KOPT-K1 (cell line): ENCODE measurements around the gene BCAS3.

Source experiments
- H3K27ac ChIP-seq: fragments of 200-600 bp; sonication (generic); 2 replicates; pipeline ENCODE4 v1.5.1; 2016; ENCODE audit warnings: antibody characterized with exemption, mild to moderate bottlenecking, low read depth, low read length; ENCODE audit not compliant: poor library complexity, severe bottlenecking
- H3K36me3 ChIP-seq: fragments of 200-600 bp; sonication (generic); 2 replicates; pipeline ENCODE4 v1.5.1; 2017; ENCODE audit warnings: antibody characterized with exemption, mild to moderate bottlenecking, low read length, moderate library complexity; ENCODE audit not compliant: insufficient read depth
- H3K9me3 ChIP-seq: fragments of 200-600 bp; sonication (generic); 2 replicates; pipeline ENCODE4 v1.5.1; 2017; ENCODE audit warnings: antibody characterized with exemption, low read length, mild to moderate bottlenecking; ENCODE audit not compliant: insufficient read depth, poor library complexity, severe bottlenecking

The BCAS3 gene

DNA sequence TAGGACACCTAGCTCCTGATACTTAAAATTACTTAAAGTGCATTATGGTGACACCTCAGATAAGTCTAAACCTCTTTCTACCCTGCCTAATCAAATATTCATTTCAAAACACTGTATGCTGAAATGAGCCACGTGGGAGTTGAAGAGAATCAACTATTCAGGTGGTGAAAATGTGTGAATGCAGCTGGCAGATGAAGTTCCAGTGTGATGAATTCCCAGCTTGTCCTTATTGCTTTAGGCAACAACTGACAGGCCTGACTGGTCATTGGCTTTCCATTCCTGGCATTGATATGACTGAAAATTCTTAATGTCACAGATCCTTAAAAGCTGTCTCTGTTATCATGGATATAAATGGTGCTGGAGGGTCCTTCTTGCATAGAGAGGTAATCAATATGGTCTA is 420.1 kb downstream of the BCAS3 start:
- Histone ChIP-seq H3K9me3 (peaks cover 6% of the 10 kb centered on the region), H3K36me3 (no peaks in the 10 kb centered on the region)

DNA sequence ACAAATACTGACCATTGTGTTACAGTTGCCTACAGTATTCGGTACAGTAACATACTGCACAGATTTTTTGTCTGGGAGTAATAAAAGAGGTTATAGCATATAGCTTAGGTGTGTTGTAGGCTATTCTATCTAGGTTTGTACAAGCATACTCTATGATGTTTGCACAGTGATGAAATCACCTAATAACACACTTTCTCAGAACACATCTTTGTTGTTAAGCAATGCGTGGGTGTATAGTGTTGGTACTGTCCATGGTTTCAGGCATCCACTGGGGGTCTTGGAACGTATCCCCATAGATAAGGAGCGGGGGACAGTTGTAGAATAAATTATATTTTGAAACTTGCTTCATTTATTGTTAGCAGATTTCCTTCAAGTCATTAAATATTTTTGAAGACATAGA is 428.7 kb downstream of the BCAS3 start:
- Histone ChIP-seq H3K36me3 (no peaks in the 10 kb centered on the region), H3K27ac (no peak overlapping the region), H3K9me3 (no peaks in the 10 kb centered on the region)

More for the DNA sequence above, 420.1 kb downstream of the BCAS3 start:
- no peak overlapping the region for H3K27ac ChIP-seq

DNA sequence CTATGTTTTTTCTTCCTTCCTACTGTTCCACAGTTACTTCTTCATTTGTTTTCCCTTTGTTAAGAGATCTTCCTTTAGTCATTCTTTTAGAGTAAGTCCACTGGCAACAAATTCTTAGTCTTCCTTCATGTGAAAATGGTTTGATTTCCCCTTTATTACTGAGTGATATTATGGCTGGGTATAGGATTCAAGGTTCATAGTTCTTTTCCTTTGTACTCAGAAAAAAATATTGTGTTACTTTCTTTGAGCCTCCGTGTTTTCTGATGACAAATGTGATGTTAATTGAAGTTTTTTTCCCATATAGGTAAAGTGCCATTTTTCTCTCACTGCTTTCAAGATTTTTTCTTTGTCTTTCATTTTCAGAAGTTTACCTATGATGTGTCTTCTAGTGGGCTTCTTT is 438.9 kb downstream of the BCAS3 start:
- H3K27ac ChIP-seq = no peak overlapping the region
- no peaks in the 10 kb centered on the region for H3K36me3 ChIP-seq

DNA sequence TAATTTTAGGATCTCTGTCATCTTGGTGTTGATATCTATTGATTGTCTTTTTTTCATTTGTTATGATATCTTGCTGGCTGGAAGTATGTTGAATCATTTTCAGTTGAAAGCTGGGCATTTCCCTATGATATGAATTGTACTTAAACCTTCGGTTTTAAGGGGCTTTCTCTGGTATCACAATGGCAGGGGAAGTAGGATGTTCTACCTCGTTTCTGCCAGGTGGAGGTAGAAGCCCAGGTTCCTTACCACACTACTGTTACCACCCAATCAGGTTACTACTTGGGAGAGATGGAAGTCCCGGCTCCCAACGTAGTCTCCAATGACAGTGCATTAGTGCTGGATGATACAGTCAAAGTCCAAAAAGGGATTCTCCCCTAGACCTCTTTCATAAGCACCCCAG is 440.3 kb downstream of the BCAS3 start:
- no peak overlapping the region for H3K27ac ChIP-seq
- peaks cover 13% of the 10 kb centered on the region for H3K9me3 ChIP-seq
- H3K36me3 ChIP-seq = no peaks in the 10 kb centered on the region

More for the DNA sequence above, 438.9 kb downstream of the BCAS3 start:
- peaks cover 13% of the 10 kb centered on the region for H3K9me3 ChIP-seq

DNA sequence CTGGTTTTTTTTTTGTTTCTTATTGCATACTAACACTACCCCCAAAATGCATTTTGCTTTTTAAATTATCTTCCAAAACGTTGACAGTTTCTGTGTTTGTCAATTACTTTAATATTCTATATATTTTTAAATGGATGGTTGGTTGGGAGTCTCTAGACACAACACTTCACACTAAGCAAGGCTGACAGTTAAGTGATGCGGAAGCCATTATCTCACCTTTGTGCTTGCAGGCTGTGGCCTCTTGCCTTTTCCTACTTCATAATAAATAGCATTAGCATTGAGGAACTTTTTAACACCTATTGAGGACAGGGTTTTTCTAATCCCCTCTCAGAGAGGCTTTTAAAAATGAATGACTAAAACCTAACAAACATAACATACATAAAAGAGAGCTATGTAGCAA is 441.2 kb downstream of the BCAS3 start:
- Histone ChIP-seq H3K9me3 (peaks cover 13% of the 10 kb centered on the region), H3K27ac (no peak overlapping the region), H3K36me3 (no peaks in the 10 kb centered on the region)

DNA sequence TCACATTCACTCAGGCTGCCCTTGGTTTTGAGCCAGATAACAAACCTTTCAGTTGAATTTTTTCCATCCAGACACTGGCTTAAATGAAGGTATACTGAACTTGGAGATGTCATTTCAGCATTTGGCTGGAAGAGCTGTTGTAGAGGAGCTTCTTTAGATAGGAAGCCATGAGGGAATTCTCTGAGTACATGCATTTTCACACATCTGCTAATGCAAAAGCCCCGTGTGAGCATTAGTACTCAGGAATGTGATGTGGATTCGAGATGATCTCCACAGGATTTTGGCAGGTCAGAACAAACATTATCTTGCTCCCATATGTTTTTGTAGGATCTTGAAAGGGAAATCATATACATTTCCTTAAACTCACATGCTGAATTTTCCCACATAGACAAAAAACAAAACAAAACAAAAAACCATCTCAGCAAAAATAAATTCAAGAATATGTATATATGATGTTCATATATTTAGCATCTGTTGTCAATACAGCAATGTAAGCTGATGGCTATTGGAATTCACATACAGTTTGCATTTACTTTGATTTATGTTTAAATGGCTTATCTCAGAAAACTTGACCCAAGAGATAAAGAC is 444.8 kb downstream of the BCAS3 start:
- no peak overlapping the region for H3K27ac ChIP-seq
- H3K9me3 ChIP-seq = peaks cover under 1% of the 10 kb centered on the region
- H3K36me3 ChIP-seq = no peaks in the 10 kb centered on the region

DNA sequence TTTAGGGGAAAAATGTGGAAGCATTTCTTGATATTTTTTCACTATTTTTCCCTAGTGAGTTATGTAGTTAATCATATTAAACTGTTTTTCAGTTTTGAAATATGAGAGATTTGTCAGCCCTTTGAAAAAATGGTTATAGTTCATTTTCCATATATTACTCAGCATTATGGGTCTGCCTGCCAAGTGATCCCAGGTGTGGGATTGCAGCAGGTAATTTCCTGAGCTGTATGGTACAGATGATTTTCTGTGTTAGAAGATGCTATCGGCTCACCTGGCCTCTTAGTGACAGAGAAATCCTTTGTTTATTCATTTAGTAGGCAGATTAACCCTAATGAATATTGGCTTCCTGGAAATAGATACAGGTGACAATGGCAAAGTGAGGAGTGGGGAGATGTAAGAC is 446.9 kb downstream of the BCAS3 start:
- no peaks in the 10 kb centered on the region for H3K36me3 ChIP-seq
- no peak overlapping the region for H3K27ac ChIP-seq
- no peaks in the 10 kb centered on the region for H3K9me3 ChIP-seq

DNA sequence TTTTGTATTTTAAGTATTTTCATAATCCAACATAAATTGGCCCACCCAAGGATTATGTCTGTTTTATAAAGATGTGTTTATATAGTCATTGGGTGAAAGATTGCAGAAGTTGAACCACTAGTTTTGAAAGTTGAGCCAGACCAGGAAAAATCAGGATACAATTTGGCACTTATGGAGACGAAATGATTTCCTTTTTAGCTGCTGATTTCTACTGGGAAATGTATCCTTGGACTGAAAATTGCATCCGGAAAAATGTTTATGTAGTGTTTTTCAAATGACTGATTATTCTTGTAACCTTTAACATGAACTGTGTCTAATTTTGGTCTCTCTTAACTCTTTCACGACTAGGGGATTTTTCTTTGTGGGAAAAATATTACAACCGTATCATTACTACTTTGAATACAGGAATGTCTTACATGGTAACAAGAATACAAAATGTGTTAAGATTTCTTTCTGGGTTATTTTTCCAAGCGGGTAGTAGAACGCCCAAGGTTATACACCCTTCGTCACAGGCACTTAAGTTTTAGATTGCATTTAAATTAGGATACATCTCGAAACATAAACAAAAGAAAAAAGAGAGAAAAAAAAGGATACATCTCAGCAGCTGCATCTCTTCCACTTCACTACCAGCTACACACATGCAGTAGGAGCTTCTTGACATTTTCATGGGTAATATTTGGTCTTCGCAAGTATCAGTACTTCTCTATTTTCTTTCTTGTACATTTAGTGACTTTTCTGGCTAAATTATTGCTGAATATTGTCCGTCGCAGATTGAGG is 449.0 kb downstream of the BCAS3 start:
- Histone ChIP-seq H3K9me3 (no peaks in the 10 kb centered on the region), H3K27ac (no peak overlapping the region), H3K36me3 (no peaks in the 10 kb centered on the region)

DNA sequence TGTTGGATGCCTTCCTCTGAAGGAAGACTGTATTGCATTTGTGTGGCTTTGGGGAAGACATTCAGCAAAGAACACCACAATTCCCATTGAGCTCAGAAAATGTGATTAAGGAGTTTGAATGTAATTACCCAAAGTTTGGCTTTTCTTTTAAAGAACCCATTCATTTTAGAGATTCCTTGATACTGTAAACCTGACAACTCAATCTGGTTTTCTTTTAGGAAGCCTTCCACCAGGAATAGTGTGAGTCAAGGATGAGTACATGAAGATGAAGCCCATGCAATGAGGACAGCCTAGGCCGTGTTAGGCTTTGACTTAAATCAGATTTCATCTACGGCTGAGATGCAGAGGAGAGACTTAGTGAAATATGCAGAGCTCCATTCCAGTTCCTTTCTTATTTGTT is 450.3 kb downstream of the BCAS3 start:
- no peaks in the 10 kb centered on the region for H3K9me3 ChIP-seq
- no peak overlapping the region for H3K27ac ChIP-seq
- H3K36me3 ChIP-seq = no peaks in the 10 kb centered on the region

DNA sequence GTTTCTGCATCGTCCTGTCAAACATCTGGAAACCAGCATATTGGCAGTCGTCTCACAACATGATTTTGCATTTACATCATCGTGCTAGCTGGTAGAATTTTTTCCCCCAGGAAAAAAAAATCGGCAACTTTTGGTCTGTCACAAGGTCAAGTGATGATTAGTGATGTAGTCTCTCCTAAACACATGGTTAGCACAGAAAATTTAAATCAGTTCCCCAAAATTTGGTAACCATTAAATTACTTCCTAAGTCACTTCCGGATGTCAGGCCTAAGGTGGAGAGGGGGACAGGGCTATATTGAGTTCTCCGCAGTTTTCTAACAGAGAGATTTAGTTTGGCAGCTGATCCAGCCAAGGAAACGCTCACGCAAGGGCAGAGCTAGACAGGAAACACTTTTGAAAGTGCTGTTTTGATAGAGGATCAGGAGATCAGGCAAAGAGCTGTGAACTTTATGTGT is 451.0 kb downstream of the BCAS3 start:
- Histone ChIP-seq H3K27ac (no peak overlapping the region), H3K36me3 (no peaks in the 10 kb centered on the region), H3K9me3 (no peaks in the 10 kb centered on the region)

DNA sequence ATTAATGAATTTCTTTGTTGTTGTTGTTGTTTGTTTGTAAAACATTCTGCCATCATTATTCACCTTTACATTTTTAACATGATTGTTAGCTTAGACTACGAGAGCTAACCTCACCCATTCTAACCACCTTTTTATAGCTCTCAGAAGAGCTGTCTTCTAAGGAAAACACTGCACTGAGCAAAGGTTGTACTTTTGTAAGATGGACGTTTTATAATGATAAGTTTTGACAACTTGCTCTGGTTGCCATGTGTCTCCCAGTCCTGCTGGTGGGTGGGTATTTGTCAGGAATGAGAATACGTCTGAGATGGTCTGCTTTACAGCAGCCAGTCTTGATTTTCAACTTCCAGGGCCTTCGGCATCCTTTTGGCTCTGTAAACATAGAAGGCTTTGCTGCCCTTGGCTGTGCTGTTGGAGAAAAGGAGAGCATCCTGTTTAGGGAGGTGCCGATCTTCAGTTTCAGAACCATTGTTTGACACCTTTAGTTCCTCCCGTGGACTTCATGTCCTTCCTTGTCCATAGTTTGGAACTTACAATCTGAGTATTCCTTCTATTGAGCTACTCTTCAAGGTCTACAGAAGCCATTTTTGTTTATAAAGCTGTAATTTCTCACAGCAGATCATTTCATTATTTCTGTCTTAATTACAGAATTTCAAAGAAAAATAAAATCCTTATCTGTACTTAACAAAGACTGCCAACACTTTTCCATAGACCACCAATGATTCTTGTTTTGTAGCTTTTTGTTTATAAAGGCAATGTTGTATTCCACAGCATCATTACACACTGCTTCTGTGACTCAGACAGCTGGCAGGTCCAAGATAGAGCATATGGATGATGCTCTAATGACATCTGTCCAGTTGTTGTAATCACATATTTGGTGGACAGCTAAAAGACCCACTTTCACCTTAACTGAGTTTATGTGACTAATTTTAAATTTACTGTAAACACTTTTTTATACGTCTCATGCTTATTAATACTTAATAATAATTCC is 451.9 kb downstream of the BCAS3 start:
- Histone ChIP-seq H3K27ac (no peak overlapping the region), H3K36me3 (no peaks in the 10 kb centered on the region), H3K9me3 (no peaks in the 10 kb centered on the region)

DNA sequence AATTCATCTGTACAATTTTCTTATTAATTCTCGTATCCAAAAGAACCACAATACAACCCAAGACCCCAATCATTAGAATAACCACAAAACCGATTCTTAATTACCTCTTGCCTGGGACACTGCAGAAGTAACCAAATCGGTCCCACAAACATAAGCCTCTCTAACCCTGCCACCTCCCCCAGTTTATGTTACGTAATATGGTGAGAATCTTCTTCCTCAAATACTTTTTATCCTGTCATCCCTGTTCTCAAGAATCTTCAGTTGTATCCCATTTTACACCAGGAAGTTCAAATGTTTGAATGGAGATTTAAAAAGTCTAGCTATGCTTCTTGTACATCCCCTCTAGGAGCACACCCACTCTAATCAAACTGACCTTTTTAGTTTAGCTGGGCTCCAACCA is 452.7 kb downstream of the BCAS3 start:
- Histone ChIP-seq H3K36me3 (no peaks in the 10 kb centered on the region), H3K9me3 (no peaks in the 10 kb centered on the region), H3K27ac (no peak overlapping the region)

DNA sequence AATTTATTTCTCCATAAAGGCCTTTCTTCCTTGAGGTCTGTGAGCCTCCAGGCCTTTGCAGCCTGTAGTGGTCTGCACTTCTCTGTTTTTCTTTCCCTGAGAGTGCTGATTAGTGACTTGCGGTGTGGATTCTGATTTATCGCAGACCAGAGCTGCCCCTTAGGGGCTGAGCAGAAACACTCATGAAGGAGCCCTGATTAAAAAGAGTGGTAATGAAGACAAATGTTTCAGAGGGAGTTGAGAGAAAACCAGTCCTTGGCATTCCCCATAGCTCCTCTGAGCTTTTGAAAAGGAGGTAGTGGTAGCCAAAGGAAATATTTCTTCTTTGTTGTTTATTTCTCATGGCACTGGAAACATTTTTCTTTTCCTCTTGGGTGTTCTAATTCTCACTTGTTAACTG is 453.9 kb downstream of the BCAS3 start:
- H3K9me3 ChIP-seq = no peaks in the 10 kb centered on the region
- no peaks in the 10 kb centered on the region for H3K36me3 ChIP-seq
- no peak overlapping the region for H3K27ac ChIP-seq

DNA sequence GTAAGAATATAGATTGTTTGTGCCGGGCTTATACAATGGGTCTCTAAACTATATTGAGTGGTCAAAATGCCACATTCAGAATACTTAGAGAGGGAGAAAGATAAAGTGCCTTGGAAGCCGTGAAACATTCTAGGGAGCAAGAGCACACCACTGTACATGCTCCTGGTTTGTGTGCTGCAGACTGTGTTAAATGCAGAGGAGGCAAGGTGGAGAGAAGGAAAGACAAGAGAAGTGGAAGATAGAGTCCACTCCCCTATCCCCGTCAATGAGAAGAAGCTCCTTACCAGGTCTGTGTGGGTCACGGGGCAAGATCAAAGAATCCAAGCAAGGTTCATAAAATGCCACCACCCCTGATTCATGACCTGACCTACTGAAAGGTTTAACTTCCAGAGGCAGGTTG is 454.9 kb downstream of the BCAS3 start:
- H3K9me3 ChIP-seq = no peaks in the 10 kb centered on the region
- no peaks in the 10 kb centered on the region for H3K36me3 ChIP-seq
- H3K27ac ChIP-seq = no peak overlapping the region

DNA sequence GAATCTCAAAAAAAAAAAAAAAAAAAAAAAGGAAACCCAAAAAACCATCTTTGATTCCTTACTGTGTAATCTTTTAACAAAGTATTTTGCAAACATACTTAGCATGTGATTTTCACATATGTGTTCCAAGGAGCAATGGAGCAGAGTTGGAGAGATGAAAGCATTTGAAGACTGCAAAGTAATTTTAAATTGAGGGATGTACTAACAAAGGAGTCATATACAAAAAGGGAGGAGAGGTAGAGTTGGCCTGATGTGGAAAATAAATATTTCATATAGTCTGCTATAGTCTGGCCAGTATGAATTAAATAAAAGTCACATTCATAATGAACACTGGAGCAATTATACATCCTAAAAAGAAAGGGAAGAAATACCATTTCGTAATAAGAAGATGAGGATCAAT is 456.2 kb downstream of the BCAS3 start:
- no peaks in the 10 kb centered on the region for H3K9me3 ChIP-seq
- H3K36me3 ChIP-seq = no peaks in the 10 kb centered on the region
- H3K27ac ChIP-seq = no peak overlapping the region
